NCI-H1436 treated with DMSO at 0.1 percent for 48 hours (cell line): ENCODE measurements around the gene TADA1.

ENCODE experiments used
- DNase-seq: peaks from one replicate; lab custom pipeline; 2025; lab: John Stamatoyannopoulos, UW

TADA1 gene

GRCh38 chr1:166875734-166876539 is at the start of gene TADA1:
Gene TADA1 (minus strand): TSS chr1:166876264. CDS start chr1:166876233, 31 bp downstream.
- peak; percentile 90 for DNase-seq

GRCh38 chr1:166924823-166925541 is 48.9 kb upstream of the TADA1 start:
- DNase-seq = no peak

GRCh38 chr1:166920561-166921475 is 44.8 kb upstream of the TADA1 start:
- DNase-seq = no peak

GRCh38 chr1:166918956-166919316 is 42.9 kb upstream of the TADA1 start:
- DNase-seq = no peak

GRCh38 chr1:166918088-166918955 is 42.3 kb upstream of the TADA1 start:
- DNase-seq = no peak

- DNase-seq = no peak
Observed at GRCh38 chr1:166915941-166916340, 39.9 kb upstream of the TADA1 start.

- no peak for DNase-seq
Observed at GRCh38 chr1:166915042-166915441, 39.0 kb upstream of the TADA1 start.

- no peak for DNase-seq
Observed at GRCh38 chr1:166914111-166914510, 38.0 kb upstream of the TADA1 start.

GRCh38 chr1:166911624-166912023 is 35.6 kb upstream of the TADA1 start:
- DNase-seq = no peak

GRCh38 chr1:166910396-166910994 is 34.4 kb upstream of the TADA1 start:
- DNase-seq = peak; percentile 78

GRCh38 chr1:166908942-166909341 is 32.9 kb upstream of the TADA1 start:
- DNase-seq = no peak

GRCh38 chr1:166907763-166908162 is 31.7 kb upstream of the TADA1 start:
- no peak for DNase-seq

- no peak for DNase-seq
Observed at GRCh38 chr1:166907051-166907450, 31.0 kb upstream of the TADA1 start.

- DNase-seq = no peak
Observed at GRCh38 chr1:166906647-166907046, 30.6 kb upstream of the TADA1 start.

- no peak for DNase-seq
Observed at GRCh38 chr1:166905900-166906299, 29.8 kb upstream of the TADA1 start.

- no peak for DNase-seq
Observed at GRCh38 chr1:166905136-166905535, 29.1 kb upstream of the TADA1 start.

GRCh38 chr1:166903232-166903631 is 27.2 kb upstream of the TADA1 start:
- DNase-seq = no peak

- no peak for DNase-seq
Observed at GRCh38 chr1:166902279-166902678, 26.2 kb upstream of the TADA1 start.

GRCh38 chr1:166900987-166901386 is 24.9 kb upstream of the TADA1 start:
- no peak for DNase-seq

- DNase-seq = no peak
Observed at GRCh38 chr1:166899769-166900168, 23.7 kb upstream of the TADA1 start.

- no peak for DNase-seq
Observed at GRCh38 chr1:166895766-166896165, 19.7 kb upstream of the TADA1 start.
